GM12891 (cell line): ENCODE data around the gene HELZ.

ENCODE experiments used
- PAX5 ChIP-seq: IDR thresholded peaks from 2 replicates; pipeline ENCODE4 v1.6.1; 2011; ENCODE audit warnings: low read length, moderate library complexity, mild to moderate bottlenecking; ENCODE audit not compliant: insufficient read depth, severe bottlenecking
- POLR2A ChIP-seq: IDR thresholded peaks from 2 replicates; pipeline ENCODE4 v1.6.1; 2011; ENCODE audit warnings: low read depth, low read length, control low read depth
- POLR2AphosphoS5 ChIP-seq: IDR thresholded peaks from 2 replicates; pipeline ENCODE4 v1.6.1; 2011; ENCODE audit warnings: low read depth, low read length, control low read depth
- TAF1 ChIP-seq: IDR thresholded peaks from 2 replicates; pipeline ENCODE4 v1.6.1; 2011; ENCODE audit warnings: low read depth, low read length, control low read depth

GRCh38 chr17:67212231-67212630, 32.8 kb downstream of the HELZ start:
- TF ChIP-seq POLR2A = no peak
- TF ChIP-seq TAF1 = no peak
- no peak for TF ChIP-seq POLR2AphosphoS5
- TF ChIP-seq PAX5 = no peak
